A673 (cell line): ENCODE data around the gene WDHD1.

Experiments
- EZH2 ChIP-seq: fragments of 200-600 bp; sonication (generic); IDR thresholded peaks from 2 replicates; pipeline ENCODE4 v1.6.1; 2017; ENCODE audit warnings: borderline replicate concordance, low read depth, mild to moderate bottlenecking, mixed read lengths, antibody characterized with exemption, low read length; ENCODE audit not compliant: poor library complexity, severe bottlenecking
- TF ChIP-seq, protein P1 (sequence below): fragments of 300-800, 200-600 bp; sonication (generic); conservative IDR thresholded peaks from 2 replicates; pipeline ENCODE4 v1.5.1; 2017; ENCODE audit warnings: low read depth, mild to moderate bottlenecking, antibody characterized with exemption, low read length, moderate library complexity, mixed read lengths

DNA sequence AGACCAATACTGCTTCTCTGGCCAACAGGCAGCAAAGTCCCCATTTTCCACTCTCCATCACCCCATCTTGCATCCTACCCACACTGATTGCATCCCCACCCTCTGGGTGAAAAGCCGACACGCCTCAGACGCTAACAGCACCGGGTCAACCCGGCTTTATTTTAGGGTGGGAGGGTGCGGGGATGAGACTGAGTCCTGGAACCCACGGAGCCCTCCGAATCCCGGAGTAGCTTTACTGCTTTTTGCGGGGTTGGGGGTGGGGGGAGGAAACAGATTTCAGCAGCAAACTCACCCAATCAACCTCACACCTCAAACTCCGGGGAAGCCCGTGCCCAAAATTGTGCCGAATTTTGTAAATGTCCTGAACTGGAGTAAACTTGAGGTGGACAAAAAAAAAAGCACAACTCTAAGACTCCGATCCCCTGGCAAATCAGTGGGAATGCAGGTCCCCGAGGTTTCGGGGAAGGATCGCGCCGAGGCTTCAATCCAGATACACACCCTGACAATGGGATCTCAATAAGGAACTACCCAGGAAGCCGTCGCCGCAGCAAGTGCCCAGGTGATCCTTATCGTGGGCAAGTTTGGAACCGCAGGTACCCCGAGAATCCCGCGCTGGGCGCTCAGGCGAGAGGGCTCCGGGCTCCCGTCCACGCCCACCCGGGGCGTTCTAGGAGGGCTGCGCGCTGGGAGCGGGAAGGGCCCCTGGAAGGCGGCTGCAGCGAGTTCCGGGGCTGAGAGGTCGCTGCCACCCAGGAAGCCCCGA is 125.3 kb downstream of the WDHD1 start:
- TF ChIP-seq, protein P1, sequence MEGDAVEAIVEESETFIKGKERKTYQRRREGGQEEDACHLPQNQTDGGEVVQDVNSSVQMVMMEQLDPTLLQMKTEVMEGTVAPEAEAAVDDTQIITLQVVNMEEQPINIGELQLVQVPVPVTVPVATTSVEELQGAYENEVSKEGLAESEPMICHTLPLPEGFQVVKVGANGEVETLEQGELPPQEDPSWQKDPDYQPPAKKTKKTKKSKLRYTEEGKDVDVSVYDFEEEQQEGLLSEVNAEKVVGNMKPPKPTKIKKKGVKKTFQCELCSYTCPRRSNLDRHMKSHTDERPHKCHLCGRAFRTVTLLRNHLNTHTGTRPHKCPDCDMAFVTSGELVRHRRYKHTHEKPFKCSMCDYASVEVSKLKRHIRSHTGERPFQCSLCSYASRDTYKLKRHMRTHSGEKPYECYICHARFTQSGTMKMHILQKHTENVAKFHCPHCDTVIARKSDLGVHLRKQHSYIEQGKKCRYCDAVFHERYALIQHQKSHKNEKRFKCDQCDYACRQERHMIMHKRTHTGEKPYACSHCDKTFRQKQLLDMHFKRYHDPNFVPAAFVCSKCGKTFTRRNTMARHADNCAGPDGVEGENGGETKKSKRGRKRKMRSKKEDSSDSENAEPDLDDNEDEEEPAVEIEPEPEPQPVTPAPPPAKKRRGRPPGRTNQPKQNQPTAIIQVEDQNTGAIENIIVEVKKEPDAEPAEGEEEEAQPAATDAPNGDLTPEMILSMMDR, result no peak
- TF ChIP-seq EZH2, result no peak
